Right atrium auricular region (tissue), 2 donors: ENCODE results near the gene UBE2S. TPM values are rescaled to one million over a fixed set of nuclear protein-coding genes. Genes with fewer than 3 reads are reported as not detected.
A peak's percentile ranks its signal among the peaks of the same experiment; 100 is the strongest.
"Not testable (repeated sequence)": the region's sequence is repeated elsewhere in the genome, so short reads cannot be mapped to it uniquely, and the experiment has no call there.

Experiments used
- DNase-seq: peaks from one replicate; pipeline ENCODE4 v3.0.0-alpha.2; 2019; ENCODE audit warnings: low spot score
- H3K27ac ChIP-seq, 2 donors: fragments of 200-600 bp; sonication (generic); 1 replicate in 1 of 2; 2 replicates in 1 of 2; pipeline ENCODE4 v1.5.1; 2016 to 2019
- H3K27me3 ChIP-seq, 2 donors: fragments of 200-600 bp; sonication (generic); one replicate each; pipeline versions ENCODE4 v1.5.1 to v1.6.0; 2017 to 2019
- H3K36me3 ChIP-seq: fragments of 200-600 bp; sonication (generic); one replicate; pipeline ENCODE4 v1.5.1; 2016
- H3K4me1 ChIP-seq, 2 donors: fragments of 200-600 bp; sonication (generic); one replicate each; pipeline versions ENCODE4 v1.5.1 to v1.6.0; 2017 to 2019
- H3K4me3 ChIP-seq, 2 donors: fragments of 200-600 bp; sonication (generic); 1 replicate in 1 of 2; 2 replicates in 1 of 2; pipeline ENCODE4 v1.5.1; 2017 to 2019; ENCODE audit warnings: mild to moderate bottlenecking in 1 of 2, moderate library complexity in 1 of 2
- H3K9me3 ChIP-seq, 2 donors: fragments of 200-600 bp; sonication (generic); one replicate each; pipeline ENCODE4 v1.5.1; 2019
- total RNA-seq, 2 donors: library from RNA; depleted of rRNA; stranded (reverse); fragments of >200 nt; gene quantifications; one replicate each; pipeline ENCODE4 v1.1.0, GENCODE V29; 2016
- TF ChIP-seq, protein P1 (sequence below), 2 donors: fragments of 200-600 bp; sonication (generic); IDR thresholded peaks; one replicate each; pipeline ENCODE4 v1.5.1; 2019; ENCODE audit warnings: antibody characterized with exemption in 2 of 2

UBE2S gene
- total RNA-seq, 2 donors from 2014 or later, result 19.1 to 22.0 TPM

DNA sequence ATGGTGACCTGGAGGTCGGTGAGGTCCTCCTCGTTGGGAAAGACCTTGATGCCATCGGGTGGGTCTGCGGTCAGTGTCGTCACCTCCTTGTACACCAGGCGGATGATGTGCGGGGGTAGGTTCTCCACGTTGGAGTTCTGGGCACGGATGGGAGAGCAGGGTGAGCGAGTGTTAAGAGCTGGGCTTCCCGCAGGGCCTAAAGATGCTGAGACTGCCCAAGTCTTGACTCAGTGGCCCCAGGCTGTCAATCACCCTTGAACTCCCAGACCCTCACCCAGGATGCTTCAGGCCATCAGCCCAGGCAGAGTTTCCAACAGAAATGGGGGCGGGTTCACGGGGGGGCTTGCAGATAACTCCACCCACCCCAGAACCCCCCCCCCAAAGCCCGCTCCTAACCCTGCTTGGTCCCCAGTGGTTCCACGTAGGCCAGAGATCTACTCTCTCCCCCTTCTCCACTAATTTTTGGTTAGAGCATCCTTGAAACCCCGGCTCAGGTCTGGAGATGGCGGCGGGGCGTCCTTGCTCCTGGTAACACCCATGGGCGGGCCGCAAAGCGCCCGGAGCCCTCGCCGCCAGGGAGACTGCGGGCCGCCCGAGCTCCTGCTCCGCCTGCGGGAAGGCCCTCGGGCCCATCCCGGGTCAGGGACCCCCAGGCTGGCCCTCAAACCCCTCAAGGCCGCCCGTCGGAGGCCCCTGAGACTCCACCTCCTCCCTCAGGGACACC lies 600 bp downstream of the UBE2S start:
- Histone ChIP-seq H3K27me3 (no peaks in the 10 kb centered on the region), H3K27ac (peak overlapping the region; percentile 97), H3K9me3 (no peaks in the 10 kb centered on the region), H3K4me1 (peaks cover 0 to 20% of the 10 kb centered on the region in 2 donors), H3K36me3 (peaks cover 31% of the 10 kb centered on the region), H3K4me3 (peak overlapping the region; percentile 63 to 84)
- DNase-seq, result no peak
- TF ChIP-seq, protein P1, sequence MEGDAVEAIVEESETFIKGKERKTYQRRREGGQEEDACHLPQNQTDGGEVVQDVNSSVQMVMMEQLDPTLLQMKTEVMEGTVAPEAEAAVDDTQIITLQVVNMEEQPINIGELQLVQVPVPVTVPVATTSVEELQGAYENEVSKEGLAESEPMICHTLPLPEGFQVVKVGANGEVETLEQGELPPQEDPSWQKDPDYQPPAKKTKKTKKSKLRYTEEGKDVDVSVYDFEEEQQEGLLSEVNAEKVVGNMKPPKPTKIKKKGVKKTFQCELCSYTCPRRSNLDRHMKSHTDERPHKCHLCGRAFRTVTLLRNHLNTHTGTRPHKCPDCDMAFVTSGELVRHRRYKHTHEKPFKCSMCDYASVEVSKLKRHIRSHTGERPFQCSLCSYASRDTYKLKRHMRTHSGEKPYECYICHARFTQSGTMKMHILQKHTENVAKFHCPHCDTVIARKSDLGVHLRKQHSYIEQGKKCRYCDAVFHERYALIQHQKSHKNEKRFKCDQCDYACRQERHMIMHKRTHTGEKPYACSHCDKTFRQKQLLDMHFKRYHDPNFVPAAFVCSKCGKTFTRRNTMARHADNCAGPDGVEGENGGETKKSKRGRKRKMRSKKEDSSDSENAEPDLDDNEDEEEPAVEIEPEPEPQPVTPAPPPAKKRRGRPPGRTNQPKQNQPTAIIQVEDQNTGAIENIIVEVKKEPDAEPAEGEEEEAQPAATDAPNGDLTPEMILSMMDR (IDR thresholded peaks at IDR 0.05), result no peak

DNA sequence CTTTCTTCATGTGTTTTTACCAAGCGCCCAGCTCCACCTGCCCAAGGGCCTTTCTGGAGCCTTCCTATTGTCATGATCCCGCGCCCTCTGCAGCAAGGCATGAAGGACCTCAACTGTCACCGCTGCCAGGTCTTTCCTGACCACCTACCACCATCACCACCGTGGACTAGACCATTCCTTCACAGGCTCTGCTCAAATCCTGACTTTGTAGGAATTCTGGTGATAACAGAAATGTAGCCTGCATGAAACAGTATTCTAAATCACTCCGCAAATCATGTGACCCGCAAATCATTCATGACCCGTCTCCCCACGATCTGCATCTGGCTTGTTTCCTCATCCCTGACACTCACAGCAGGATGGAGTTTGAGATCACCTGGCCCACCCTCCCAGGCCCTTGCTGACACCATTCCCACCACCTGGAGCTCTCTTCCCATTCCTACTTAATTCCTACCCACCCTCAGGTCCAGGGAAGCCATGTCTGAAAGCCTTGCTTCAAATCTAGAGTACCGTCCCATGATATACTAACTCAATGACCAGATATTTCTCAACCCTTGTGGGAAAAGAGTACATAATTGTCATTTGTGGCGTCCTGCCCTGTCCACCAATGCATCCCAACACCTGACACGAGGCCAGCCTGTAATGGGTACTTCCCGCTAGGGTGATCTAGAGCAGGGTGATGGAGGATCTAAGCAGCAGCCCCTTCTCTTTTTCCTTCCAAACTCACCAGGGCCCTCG lies 1.3 kb downstream of the UBE2S start:
- peaks cover 0 to 20% of the 10 kb centered on the region in 2 donors for H3K4me1 ChIP-seq
- H3K27ac ChIP-seq, result no peak overlapping the region
- DNase-seq, result no peak
- H3K27me3 ChIP-seq, result no peaks in the 10 kb centered on the region
- no peaks in the 10 kb centered on the region for H3K9me3 ChIP-seq
- TF ChIP-seq, protein P1 (IDR thresholded peaks at IDR 0.05), result no peak
- H3K36me3 ChIP-seq, result peaks cover 38% of the 10 kb centered on the region
- peak overlapping the region in 1 of 2 donors; percentile 84 for H3K4me3 ChIP-seq

DNA sequence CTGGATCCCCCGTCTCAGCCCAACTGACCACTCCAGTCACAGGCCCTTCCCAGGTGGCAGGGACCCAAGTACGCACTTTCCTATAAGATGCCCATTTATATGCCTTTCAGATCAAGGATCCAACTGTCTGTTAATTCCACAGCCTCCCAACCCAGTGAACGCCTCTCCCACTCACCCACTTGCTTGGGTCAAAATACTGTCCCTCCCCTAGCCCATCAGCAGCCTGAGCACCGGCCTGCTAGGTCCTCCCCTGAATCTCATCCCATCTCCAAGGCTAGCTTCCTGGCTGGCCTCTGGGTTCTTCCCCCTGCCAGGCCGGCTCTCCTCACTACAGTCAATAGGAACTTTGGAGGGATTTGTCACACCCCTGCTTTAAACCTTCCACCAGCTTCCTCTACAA lies 1.9 kb downstream of the UBE2S start:
- peaks cover 0 to 20% of the 10 kb centered on the region in 2 donors for H3K4me1 ChIP-seq
- H3K36me3 ChIP-seq, result peaks cover 44% of the 10 kb centered on the region
- DNase-seq, result no peak
- H3K9me3 ChIP-seq, result no peaks in the 10 kb centered on the region
- no peak overlapping the region for H3K4me3 ChIP-seq
- no peak overlapping the region for H3K27ac ChIP-seq
- TF ChIP-seq, protein P1 (IDR thresholded peaks at IDR 0.05), result no peak
- H3K27me3 ChIP-seq, result no peaks in the 10 kb centered on the region

DNA sequence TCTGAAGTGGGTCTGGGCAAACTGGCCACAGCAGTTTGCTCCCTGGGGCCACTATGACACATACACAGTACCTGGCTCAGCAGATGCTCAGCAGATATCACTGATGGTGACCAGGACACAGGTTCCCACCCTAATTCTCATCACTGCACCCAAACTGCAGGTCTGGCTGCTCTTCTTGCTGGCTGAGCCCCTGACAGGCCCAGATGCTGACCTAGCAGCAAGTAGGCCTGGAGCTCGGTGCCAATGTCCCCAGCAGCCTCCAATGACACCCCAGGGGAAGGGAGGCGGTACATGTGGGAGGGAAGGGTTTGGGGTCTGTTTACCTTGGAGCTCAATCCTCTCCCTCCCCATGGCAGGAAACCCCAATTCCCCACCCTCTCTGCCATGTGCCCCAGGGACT lies 5.1 kb downstream of the UBE2S start:
- H3K27ac ChIP-seq, result no peak overlapping the region
- TF ChIP-seq, protein P1 (IDR thresholded peaks at IDR 0.05), result no peak
- no peak for DNase-seq
- no peak overlapping the region for H3K4me3 ChIP-seq
- H3K27me3 ChIP-seq, result no peaks in the 10 kb centered on the region
- H3K36me3 ChIP-seq, result peaks cover 54% of the 10 kb centered on the region
- peaks cover 0 to 15% of the 10 kb centered on the region in 2 donors for H3K4me1 ChIP-seq
- no peaks in the 10 kb centered on the region for H3K9me3 ChIP-seq

DNA sequence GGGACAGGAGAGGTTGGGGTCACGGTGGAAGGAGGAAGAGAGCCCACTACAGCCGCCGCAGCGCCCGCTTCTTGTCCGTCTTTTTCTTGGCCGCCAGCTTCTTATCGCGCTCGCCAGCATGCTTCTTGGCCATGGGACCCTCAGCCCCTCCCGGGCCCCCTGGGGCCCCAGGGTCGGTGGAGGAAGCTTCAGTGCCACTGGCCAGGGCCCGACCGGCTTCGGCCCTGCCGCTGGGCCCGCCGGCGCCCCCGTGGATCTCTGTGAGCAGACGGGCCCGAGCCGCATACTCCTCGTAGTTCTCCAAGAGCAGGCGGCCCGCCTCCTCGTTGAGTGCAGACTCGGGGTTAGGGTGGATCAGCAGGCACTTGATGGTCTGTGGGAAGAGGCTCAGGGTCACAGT lies 6.2 kb downstream of the UBE2S start:
- H3K4me3 ChIP-seq, DNase-seq, H3K27me3 ChIP-seq, H3K9me3 ChIP-seq, H3K27ac ChIP-seq, H3K4me1 ChIP-seq: not testable (repeated sequence)
- peaks cover 54% of the 10 kb centered on the region for H3K36me3 ChIP-seq

DNA sequence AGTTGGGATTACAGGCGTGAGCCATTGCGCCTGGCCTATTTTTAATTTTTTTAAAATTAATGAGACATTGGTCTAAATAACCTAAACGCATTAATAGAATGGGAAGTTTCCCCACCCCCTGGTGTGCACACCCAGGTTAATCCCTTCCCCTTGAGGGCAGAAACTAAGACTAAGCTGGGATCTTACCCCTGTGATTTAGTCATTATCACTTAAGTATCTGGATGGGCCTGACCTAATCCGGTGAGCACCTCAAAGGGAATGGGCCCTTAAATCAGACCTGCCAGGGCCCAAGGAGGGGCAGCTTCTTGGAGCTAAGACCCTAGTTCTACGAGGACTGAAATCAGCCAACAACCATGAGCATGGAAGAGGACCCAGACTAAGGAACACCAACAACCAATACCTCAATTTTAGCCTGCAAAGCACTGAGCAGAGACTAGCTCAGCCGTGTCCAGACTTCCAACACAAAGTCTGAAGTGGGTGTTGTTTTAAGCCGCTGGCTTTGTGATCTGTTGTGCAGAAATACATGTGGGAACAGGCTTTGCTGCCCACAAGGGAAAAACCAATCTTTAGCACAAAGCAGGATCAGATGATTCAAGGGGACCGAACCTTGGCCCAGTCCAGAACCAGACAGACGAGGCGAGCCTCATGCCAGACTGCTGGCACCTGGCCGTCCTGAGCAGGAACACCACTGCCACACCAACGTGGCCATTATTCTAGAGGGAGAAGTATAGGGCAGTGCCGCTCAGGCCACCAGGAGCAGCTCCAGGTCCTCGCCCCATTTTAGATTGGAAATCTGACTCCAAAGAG lies 7.1 kb downstream of the UBE2S start:
- no peaks in the 10 kb centered on the region for H3K9me3 ChIP-seq

More for the DNA sequence above, 7.1 kb downstream of the UBE2S start:
- no peak overlapping the region for H3K4me3 ChIP-seq
- no peak overlapping the region for H3K27ac ChIP-seq
- H3K27me3 ChIP-seq, result no peaks in the 10 kb centered on the region
- TF ChIP-seq, protein P1 (IDR thresholded peaks at IDR 0.05), result no peak
- H3K4me1 ChIP-seq, result no peaks in the 10 kb centered on the region
- peaks cover 47% of the 10 kb centered on the region for H3K36me3 ChIP-seq
- DNase-seq, result no peak
